Heart right ventricle (tissue), 16 donors: ENCODE results near the gene CCDC127. TPM values are rescaled to one million over a fixed set of nuclear protein-coding genes. Genes with fewer than 3 reads are reported as not detected.

Source experiments
- ATAC-seq, 8 donors: fragments of 200-7000 bp; cut with Tn5 transposase; one replicate each; pipeline ENCODE4 v1.9.1; 2020; ENCODE audit warnings: mild to moderate bottlenecking in 8 of 8, moderate library complexity in 8 of 8, moderate number of reproducible peaks in 1 of 8
- DNase-seq, 2 donors: peaks; one replicate each; pipeline ENCODE4 v3.0.0-alpha.2; 2020
- H3K27ac ChIP-seq, 10 donors: fragments of 200-600 bp; sonication (generic) in 2 of 10; one replicate each; pipeline versions ENCODE4 v1.5.0 to v1.8.0; 2020 to 2022; ENCODE audit warnings: mild to moderate bottlenecking in 3 of 10
- H3K27me3 ChIP-seq, 7 donors: fragments of 200-600 bp; one replicate each; pipeline ENCODE4 v1.8.0; 2021 to 2022; ENCODE audit warnings: mild to moderate bottlenecking in 2 of 7
- H3K36me3 ChIP-seq, 9 donors: fragments of 200-600 bp; sonication (generic) in 1 of 9; one replicate each; pipeline versions ENCODE4 v1.5.0 to v1.8.0; 2020 to 2022; ENCODE audit warnings: mild to moderate bottlenecking in 2 of 9
- H3K4me1 ChIP-seq, 9 donors: fragments of 200-600 bp; sonication (generic) in 1 of 9; one replicate each; pipeline versions ENCODE4 v1.5.0 to v1.8.0; 2020 to 2022; ENCODE audit warnings: mild to moderate bottlenecking in 4 of 9
- H3K4me3 ChIP-seq, 10 donors: fragments of 200-600 bp; sonication (generic) in 2 of 10; one replicate each; pipeline versions ENCODE4 v1.5.0 to v1.8.0; 2020 to 2022; ENCODE audit warnings: mild to moderate bottlenecking in 7 of 10, moderate library complexity in 2 of 10
- H3K9me3 ChIP-seq, 11 donors: fragments of 200-600 bp in 10 of 11; sonication (generic) in 2 of 11; one replicate each; pipeline versions ENCODE4 v1.5.0 to v1.8.0; 2013 to 2022; ENCODE audit warnings: mild to moderate bottlenecking in 2 of 11, control low read depth in 1 of 11, moderate library complexity in 1 of 11
- CTCF ChIP-seq, 9 donors: fragments of 200-600 bp; sonication (generic) in 2 of 9; IDR thresholded peaks; one replicate each; pipeline versions ENCODE4 v1.5.0 to v1.8.0; 2021 to 2022; ENCODE audit warnings: antibody characterized with exemption in 9 of 9, mild to moderate bottlenecking in 5 of 9, moderate library complexity in 1 of 9
- whole genome bisulfite sequencing, 2 donors: extraction: QIAGEN DNeasy Blood & Tissue Kit; methylation state at CpG; one replicate each; pipeline ENCODE4 v1.1.7; 2013; ENCODE audit warnings: inconsistent platforms in 1 of 2; 5-methylcytosine and 5-hydroxymethylcytosine counted together
- intact Hi-C, 10 donors: fragments of 100-400 bp; cut with DNase I; formaldehyde crosslinking; loops; one replicate each; pipeline versions ENCODE4 v1.11.1 to v1.14.2; 2022
- polyA plus RNA-seq, 2 donors: library from polyadenylated mRNA; stranded (reverse); fragments of 200-250 nt; gene quantifications; one replicate each; pipeline ENCODE4 v1.2.3, GENCODE V29; 2013
- total RNA-seq, 10 donors: library from RNA; stranded (reverse); fragmentation: NEBNext Ultra II Directional in 3 of 10; extraction: Animal tissue kit (Norgen Biotek cat#: 25700) in 3 of 10; gene quantifications; one replicate each; pipeline versions ENCODE4 v1.2.1 to v1.2.4, GENCODE V29; 2021 to 2023
- donor health status: Arrhythmogenic right ventricular cardiomyopathy.
- donor health status: ischemic (EF 13 %, LVEDD 7.1; RV severe dilation, severe dysfunction).
- donor health status: healthy with polysubstance abuse.
- donor health status: DM: no; HTN: yes; CAD: no.
- donor health status: DM: no; HTN: no; CAD: no.
- donor health status: ischemic (EF 25% LVEDD 6.9; RV normal size, moderate dysfunction).
- donor health status: ischemic (EF 25% LVEDD 5.7; RV mildly dilated, moderate dysfunction).
- donor health status: healthy.
- donor health status: DM: yes; HTN: yes; CAD: no.
- donor health status: Ischemic cardiomyopathy.
- donor health status: ischemic (EF 35%, LVEDD 5.7; RV mildly dilated, moderate dysfunction).
- donor health status: nonischemic (EF 11% LVEDD 7.7; RV severe dilation, severe dysfunction).
- donor health status: DM: yes; HTN: yes; CAD: no.
- donor health status: PGD.
- donor health status: ischemic (EF 29% LVEDD 5.4; RV normal size, mild dysfunction).
- donor health status: nonischemic (EF 23%, LVEDD 6.1; RV moderate dilation, normal function).

The CCDC127 gene
- total and polyA plus RNA-seq, 12 donors = 3.8 to 10.4 (median 7.5) TPM

GRCh38 chr5:154826-155225 is 63.1 kb downstream of the CCDC127 start:
- intact Hi-C loops = no loop called here
- 81 to 82% methylated on average over 18 of the region's 18 CpGs for WGBS, 2 donors
- ATAC-seq = no peak

GRCh38 chr5:154236-154635 is 63.7 kb downstream of the CCDC127 start:
- no peak for ATAC-seq
- H3K4me3 ChIP-seq = no peak overlapping the region
- no peak for TF ChIP-seq CTCF (IDR thresholded peaks at IDR 0.05)
- DNase-seq = no peak
- H3K27ac ChIP-seq = no peak overlapping the region
- WGBS, 2 donors = 58 to 65% methylated on average over 10 of the region's 10 CpGs
- H3K36me3 ChIP-seq = no peaks in the 10 kb centered on the region
- no peaks in the 10 kb centered on the region for H3K4me1 ChIP-seq
- H3K27me3 ChIP-seq = peaks cover 0 to 22% (median 6%) of the 10 kb centered on the region in 7 donors
- intact Hi-C loops = no loop called here
- peaks cover 0 to 2% (median 0%) of the 10 kb centered on the region in 11 donors for H3K9me3 ChIP-seq

More at GRCh38 chr5:154826-155225, 63.1 kb downstream of the CCDC127 start:
- TF ChIP-seq CTCF (IDR thresholded peaks at IDR 0.05) = no peak
- no peaks in the 10 kb centered on the region for H3K9me3 ChIP-seq
- H3K27ac ChIP-seq = no peak overlapping the region
- H3K27me3 ChIP-seq = peaks cover 0 to 28% (median 8%) of the 10 kb centered on the region in 7 donors
- H3K4me3 ChIP-seq = no peak overlapping the region
- no peaks in the 10 kb centered on the region for H3K36me3 ChIP-seq
- no peak for DNase-seq
- no peaks in the 10 kb centered on the region for H3K4me1 ChIP-seq

- intact Hi-C loops = no loop called here
- ATAC-seq = no peak
- peaks cover 0 to 15% (median 0%) of the 10 kb centered on the region in 7 donors for H3K27me3 ChIP-seq
- no peak for TF ChIP-seq CTCF (IDR thresholded peaks at IDR 0.05)
- WGBS, 2 donors = 69 to 82% methylated on average over 8 of the region's 8 CpGs
- H3K9me3 ChIP-seq = peaks cover 0 to 12% (median 4%) of the 10 kb centered on the region in 11 donors
- H3K4me3 ChIP-seq = no peak overlapping the region
- no peaks in the 10 kb centered on the region for H3K4me1 ChIP-seq
- H3K36me3 ChIP-seq = no peaks in the 10 kb centered on the region
- DNase-seq = no peak
- no peak overlapping the region for H3K27ac ChIP-seq
Measured at GRCh38 chr5:153256-153655, 64.7 kb downstream of the CCDC127 start.

GRCh38 chr5:152077-152476 is 65.9 kb downstream of the CCDC127 start:
- WGBS, 2 donors = 62 to 93% methylated on average over 6 of the region's 6 CpGs
- no peaks in the 10 kb centered on the region for H3K4me1 ChIP-seq
- ATAC-seq = no peak
- intact Hi-C loops = no loop called here
- peaks cover 0 to 15% (median 0%) of the 10 kb centered on the region in 7 donors for H3K27me3 ChIP-seq
- DNase-seq = no peak
- H3K9me3 ChIP-seq = peaks cover 0 to 23% (median 16%) of the 10 kb centered on the region in 11 donors
- H3K27ac ChIP-seq = no peak overlapping the region
- H3K4me3 ChIP-seq = no peak overlapping the region
- no peaks in the 10 kb centered on the region for H3K36me3 ChIP-seq
- TF ChIP-seq CTCF (IDR thresholded peaks at IDR 0.05) = no peak
